ENCODE results near the gene MISP.

The MISP gene

GRCh38 chr19:780935-781334 lies 30.0 kb downstream of the MISP start:
- Histone ChIP-seq H3K27ac (replicated peaks) (no peak overlapping the region), H3K4me3 (replicated peaks; ENCODE audit: insufficient read depth, low read length) (no peak overlapping the region), H3K27me3 (ENCODE audit: insufficient read depth, poor library complexity, severe bottlenecking) (no peaks in the 10 kb centered on the region)
- TF ChIP-seq SPI1 (IDR thresholded peaks at IDR 0.05; ENCODE audit: borderline replicate concordance, low read depth), result no peak
- TF ChIP-seq GABPA (IDR thresholded peaks at IDR 0.05; ENCODE audit: low read depth), result no peak
- TF ChIP-seq, protein P1, sequence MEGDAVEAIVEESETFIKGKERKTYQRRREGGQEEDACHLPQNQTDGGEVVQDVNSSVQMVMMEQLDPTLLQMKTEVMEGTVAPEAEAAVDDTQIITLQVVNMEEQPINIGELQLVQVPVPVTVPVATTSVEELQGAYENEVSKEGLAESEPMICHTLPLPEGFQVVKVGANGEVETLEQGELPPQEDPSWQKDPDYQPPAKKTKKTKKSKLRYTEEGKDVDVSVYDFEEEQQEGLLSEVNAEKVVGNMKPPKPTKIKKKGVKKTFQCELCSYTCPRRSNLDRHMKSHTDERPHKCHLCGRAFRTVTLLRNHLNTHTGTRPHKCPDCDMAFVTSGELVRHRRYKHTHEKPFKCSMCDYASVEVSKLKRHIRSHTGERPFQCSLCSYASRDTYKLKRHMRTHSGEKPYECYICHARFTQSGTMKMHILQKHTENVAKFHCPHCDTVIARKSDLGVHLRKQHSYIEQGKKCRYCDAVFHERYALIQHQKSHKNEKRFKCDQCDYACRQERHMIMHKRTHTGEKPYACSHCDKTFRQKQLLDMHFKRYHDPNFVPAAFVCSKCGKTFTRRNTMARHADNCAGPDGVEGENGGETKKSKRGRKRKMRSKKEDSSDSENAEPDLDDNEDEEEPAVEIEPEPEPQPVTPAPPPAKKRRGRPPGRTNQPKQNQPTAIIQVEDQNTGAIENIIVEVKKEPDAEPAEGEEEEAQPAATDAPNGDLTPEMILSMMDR (IDR thresholded peaks at IDR 0.05; ENCODE audit: insufficient read depth, low read length), result no peak
- no peak for TF ChIP-seq POLR2AphosphoS5 (IDR thresholded peaks at IDR 0.05; ENCODE audit: low read depth)
- DNase-seq (ENCODE audit: low read depth in 1 of 2, low spot score in 1 of 2), result no peak

DNA sequence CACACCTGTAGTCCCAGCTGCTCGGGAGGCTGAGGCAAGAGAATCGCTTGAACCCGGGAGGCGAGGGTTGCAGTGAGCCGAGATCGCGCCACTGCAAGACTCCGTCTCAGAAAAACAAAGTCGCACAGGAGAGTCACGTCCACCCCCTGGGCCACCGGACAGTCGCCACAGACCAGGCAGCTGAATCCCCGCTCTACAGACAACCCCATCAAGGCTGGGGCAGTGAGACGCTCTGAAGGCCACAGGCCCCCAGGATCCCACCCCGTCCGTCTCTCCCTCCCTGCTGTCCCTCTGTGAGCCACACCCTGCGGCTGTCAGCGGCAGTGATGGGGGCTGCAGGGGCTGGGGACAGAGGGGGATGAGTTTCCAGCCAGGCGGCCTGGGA lies 30.9 kb downstream of the MISP start:
- DNase-seq (ENCODE audit: low read depth in 1 of 2, low spot score in 1 of 2), result no peak
- Histone ChIP-seq H3K27ac (replicated peaks) (no peak overlapping the region), H3K4me3 (replicated peaks; ENCODE audit: insufficient read depth, low read length) (no peak overlapping the region), H3K27me3 (ENCODE audit: insufficient read depth, poor library complexity, severe bottlenecking) (no peaks in the 10 kb centered on the region)
- TF ChIP-seq, protein P1 (IDR thresholded peaks at IDR 0.05; ENCODE audit: insufficient read depth, low read length), result no peak
- no peak for TF ChIP-seq REST (IDR thresholded peaks at IDR 0.05; ENCODE audit: insufficient replicate concordance, low read depth)
- TF ChIP-seq POLR2AphosphoS5 (IDR thresholded peaks at IDR 0.05; ENCODE audit: low read depth), result no peak
- TF ChIP-seq GABPA (IDR thresholded peaks at IDR 0.05; ENCODE audit: low read depth), result no peak
- TF ChIP-seq SPI1 (IDR thresholded peaks at IDR 0.05; ENCODE audit: borderline replicate concordance, low read depth), result no peak

- Histone ChIP-seq H3K4me3 (replicated peaks; ENCODE audit: insufficient read depth, low read length) (no peak overlapping the region), H3K27ac (replicated peaks) (no peak overlapping the region), H3K27me3 (ENCODE audit: insufficient read depth, poor library complexity, severe bottlenecking) (no peaks in the 10 kb centered on the region)
- TF ChIP-seq SPI1 (IDR thresholded peaks at IDR 0.05; ENCODE audit: borderline replicate concordance, low read depth) (no peak), GABPA (IDR thresholded peaks at IDR 0.05; ENCODE audit: low read depth) (no peak), REST (IDR thresholded peaks at IDR 0.05; ENCODE audit: insufficient replicate concordance, low read depth) (no peak), POLR2AphosphoS5 (IDR thresholded peaks at IDR 0.05; ENCODE audit: low read depth) (no peak)
- TF ChIP-seq, protein P1 (IDR thresholded peaks at IDR 0.05; ENCODE audit: insufficient read depth, low read length), result no peak
- DNase-seq (ENCODE audit: low read depth in 1 of 2, low spot score in 1 of 2), result no peak
These were observed 31.4 kb downstream of the MISP start for GRCh38 chr19:782185-782877.
